SK-N-MC (cell line): Measurements from ENCODE around the gene ZMYND8.

ENCODE experiments used
- EZH2 ChIP-seq: fragments of 200-600 bp; sonication (generic); IDR thresholded peaks from one replicate; pipeline ENCODE4 v1.6.1; 2017; ENCODE audit warnings: antibody characterized with exemption
- POLR2AphosphoS5 ChIP-seq: IDR thresholded peaks from 2 replicates; pipeline ENCODE4 v1.6.1; 2012; ENCODE audit warnings: mild to moderate bottlenecking, low read depth, low read length, borderline replicate concordance

- TF ChIP-seq EZH2: no peak
- TF ChIP-seq POLR2AphosphoS5: no peak
Observed at GRCh38 chr20:47228654-47229053, 127.8 kb downstream of the ZMYND8 start.
